Keratinocyte (primary cell): Measurements from ENCODE around the gene LIN7B. TPM values are rescaled to one million over a fixed set of nuclear protein-coding genes. Genes with fewer than 3 reads are reported as not detected.

ENCODE experiments used
- DNase-seq: peaks from one replicate; pipeline ENCODE4 v3.0.0-alpha.2; 2011; ENCODE audit warnings: low read depth, missing footprints, low spot score
- FAIRE-seq: peaks from 2 replicates; lab custom pipeline; 2011; peaks lifted over from hg19 to GRCh38; lab: Jason Lieb, UNC
- H2AFZ ChIP-seq: 2 replicates; pipeline ENCODE4 v1.6.0; 2012; ENCODE audit warnings: low read length, control low read depth, inconsistent platforms; ENCODE audit not compliant: control insufficient read depth
- H3K27ac ChIP-seq: 2 replicates; pipeline ENCODE4 v1.5.1; 2011; ENCODE audit warnings: low read length; ENCODE audit not compliant: control insufficient read depth, insufficient read depth
- H3K27me3 ChIP-seq: 3 replicates; pipeline ENCODE4 v1.6.0; 2011; ENCODE audit warnings: low read length; ENCODE audit not compliant: control insufficient read depth, insufficient read depth; ENCODE audit errors: extremely low read depth
- H3K36me3 ChIP-seq, 2 experiments: 2 replicates in 1 of 2; 3 replicates in 1 of 2; pipeline ENCODE4 v1.5.1; 2011; ENCODE audit warnings: low read length in 2 of 2, mild to moderate bottlenecking in 1 of 2; ENCODE audit not compliant: control insufficient read depth in 2 of 2, insufficient read depth in 2 of 2; ENCODE audit errors: extremely low read depth in 1 of 2
- H3K4me1 ChIP-seq: 3 replicates; pipeline ENCODE4 v1.5.1; 2011; ENCODE audit warnings: low read length; ENCODE audit not compliant: control insufficient read depth, insufficient read depth; ENCODE audit errors: extremely low read depth
- H3K4me2 ChIP-seq: 3 replicates; pipeline ENCODE4 v1.6.0; 2011; ENCODE audit warnings: low read depth, low read length; ENCODE audit not compliant: control insufficient read depth, insufficient read depth; ENCODE audit errors: extremely low read depth
- H3K4me3 ChIP-seq, 3 experiments: fragments of 200-600 bp in 1 of 3; sonication (generic) in 1 of 3; 2 replicates in 2 of 3; 3 replicates in 1 of 3; pipeline ENCODE4 v1.5.1; 2011 to 2016; ENCODE audit warnings: low read length in 3 of 3, mild to moderate bottlenecking in 3 of 3, control low read depth in 2 of 3, inconsistent platforms in 1 of 3, low read depth in 1 of 3, mixed read lengths in 1 of 3, mixed run types in 1 of 3, moderate library complexity in 1 of 3; ENCODE audit not compliant: control insufficient read depth in 2 of 3, insufficient read depth in 2 of 3; ENCODE audit errors: extremely low read depth in 1 of 3
- H3K79me2 ChIP-seq: 2 replicates; pipeline ENCODE4 v1.6.0; 2012; ENCODE audit warnings: low read length; ENCODE audit not compliant: control insufficient read depth, insufficient read depth
- H3K9ac ChIP-seq: 3 replicates; pipeline ENCODE4 v1.6.0; 2011; ENCODE audit warnings: low read length; ENCODE audit not compliant: control insufficient read depth, insufficient read depth; ENCODE audit errors: extremely low read depth
- H3K9me1 ChIP-seq: 3 replicates; pipeline ENCODE4 v1.6.0; 2011; ENCODE audit warnings: low read length; ENCODE audit not compliant: control insufficient read depth, insufficient read depth; ENCODE audit errors: extremely low read depth
- H3K9me3 ChIP-seq: 2 replicates; pipeline ENCODE4 v1.5.1; 2012; ENCODE audit warnings: low read depth, low read length; ENCODE audit not compliant: control insufficient read depth
- H4K20me1 ChIP-seq: 3 replicates; pipeline ENCODE4 v1.6.0; 2011; ENCODE audit warnings: low read length; ENCODE audit not compliant: control insufficient read depth, insufficient read depth; ENCODE audit errors: extremely low read depth
- EZH2 ChIP-seq: IDR thresholded peaks from one replicate; pipeline ENCODE4 v1.6.1; 2012; ENCODE audit warnings: inconsistent platforms, mild to moderate bottlenecking, low read length, moderate library complexity
- dilution Hi-C: fragments of 300-500 bp; cut with MboI; formaldehyde crosslinking; loops from one replicate; pipeline ENCODE4 v1.7.0; 2020; ENCODE audit warnings: low sequenced_read_pairs; ENCODE audit not compliant: extremely low pct_ligation_motif_present
- polyA plus RNA-seq, 5 experiments: library from polyadenylated mRNA; depleted of rRNA in 3 of 5; stranded (reverse) in 3 of 5; stranded (forward) in 1 of 5; unstranded in 1 of 5; fragments of >200 nt; gene quantifications; 1 replicate in 1 of 5; 2 replicates in 3 of 5; 3 replicates in 1 of 5; pipeline versions ENCODE4 v1.2.1 to v1.2.3, GENCODE V29; 2011 to 2012; ENCODE audit warnings: missing spikeins in 2 of 5, low read depth in 1 of 5, low replicate concordance in 1 of 5
- TF ChIP-seq, protein P1 (sequence below), 3 experiments: IDR thresholded peaks in 1 of 3; conservative IDR thresholded peaks in 1 of 3; optimal IDR thresholded peaks in 1 of 3; 2 replicates in 2 of 3; 3 replicates in 1 of 3; pipeline versions ENCODE3 to v1.5.1; 2011; ENCODE audit warnings: low read length in 3 of 3, mild to moderate bottlenecking in 3 of 3, moderate library complexity in 2 of 3, control low read depth in 1 of 3, inconsistent platforms in 1 of 3; ENCODE audit not compliant: insufficient read depth in 2 of 3; ENCODE audit errors: extremely low read depth in 1 of 3

Gene LIN7B
- polyA plus RNA-seq, 1 donor (not counting 4 experiments of a cell fraction or from before 2014, with no cell fraction given) = 1.6 TPM

- Histone ChIP-seq H3K9me3 (no peaks in the 10 kb centered on the region), H3K4me1 (peaks cover 22% of the 10 kb centered on the region), H4K20me1 (no peaks in the 10 kb centered on the region), H3K27ac (peak overlapping the region; percentile 71), H3K9me1 (no peaks in the 10 kb centered on the region), H3K4me3 (peak overlapping the region; percentile 47 to 94 (median 84)), H3K36me3 (no peaks in the 10 kb centered on the region), H2AFZ (peak overlapping the region; percentile 94), H3K4me2 (peak overlapping the region; percentile 99), H3K9ac (peak overlapping the region; percentile 85), H3K79me2 (no peaks in the 10 kb centered on the region), H3K27me3 (no peaks in the 10 kb centered on the region)
- dilution Hi-C loops = no loop called here
- FAIRE-seq (no peak), DNase-seq (no peak)
- TF ChIP-seq EZH2 = no peak
- TF ChIP-seq, protein P1, sequence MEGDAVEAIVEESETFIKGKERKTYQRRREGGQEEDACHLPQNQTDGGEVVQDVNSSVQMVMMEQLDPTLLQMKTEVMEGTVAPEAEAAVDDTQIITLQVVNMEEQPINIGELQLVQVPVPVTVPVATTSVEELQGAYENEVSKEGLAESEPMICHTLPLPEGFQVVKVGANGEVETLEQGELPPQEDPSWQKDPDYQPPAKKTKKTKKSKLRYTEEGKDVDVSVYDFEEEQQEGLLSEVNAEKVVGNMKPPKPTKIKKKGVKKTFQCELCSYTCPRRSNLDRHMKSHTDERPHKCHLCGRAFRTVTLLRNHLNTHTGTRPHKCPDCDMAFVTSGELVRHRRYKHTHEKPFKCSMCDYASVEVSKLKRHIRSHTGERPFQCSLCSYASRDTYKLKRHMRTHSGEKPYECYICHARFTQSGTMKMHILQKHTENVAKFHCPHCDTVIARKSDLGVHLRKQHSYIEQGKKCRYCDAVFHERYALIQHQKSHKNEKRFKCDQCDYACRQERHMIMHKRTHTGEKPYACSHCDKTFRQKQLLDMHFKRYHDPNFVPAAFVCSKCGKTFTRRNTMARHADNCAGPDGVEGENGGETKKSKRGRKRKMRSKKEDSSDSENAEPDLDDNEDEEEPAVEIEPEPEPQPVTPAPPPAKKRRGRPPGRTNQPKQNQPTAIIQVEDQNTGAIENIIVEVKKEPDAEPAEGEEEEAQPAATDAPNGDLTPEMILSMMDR (optimal IDR thresholded peaks at IDR 0.05 in 1 of 3, IDR thresholded peaks at IDR 0.05 in 1 of 3, conservative IDR thresholded peaks at IDR 0.05 in 1 of 3; ENCODE audit: extremely low read depth in 1 of 3, insufficient read depth in 2 of 3, low read length in 3 of 3) = no peak
Measured at GRCh38 chr19:49149652-49150105, 35.5 kb downstream of the LIN7B start.

- peaks cover 22% of the 10 kb centered on the region for H3K4me1 ChIP-seq
- no peaks in the 10 kb centered on the region for H3K27me3 ChIP-seq
- no peaks in the 10 kb centered on the region for H4K20me1 ChIP-seq
- H3K9ac ChIP-seq = peak overlapping the region; percentile 85
- FAIRE-seq (no peak), DNase-seq (no peak)
- TF ChIP-seq EZH2 = no peak
- TF ChIP-seq, protein P1 (optimal IDR thresholded peaks at IDR 0.05 in 1 of 3, IDR thresholded peaks at IDR 0.05 in 1 of 3, conservative IDR thresholded peaks at IDR 0.05 in 1 of 3; ENCODE audit: extremely low read depth in 1 of 3, insufficient read depth in 2 of 3, low read length in 3 of 3) = no peak
- peak overlapping the region; percentile 71 for H3K27ac ChIP-seq
- H3K9me3 ChIP-seq = no peaks in the 10 kb centered on the region
- H2AFZ ChIP-seq = peak overlapping the region; percentile 94
- no peaks in the 10 kb centered on the region for H3K9me1 ChIP-seq
- H3K36me3 ChIP-seq = no peaks in the 10 kb centered on the region
- peak overlapping the region; percentile 47 to 94 (median 84) for H3K4me3 ChIP-seq
- H3K4me2 ChIP-seq = peak overlapping the region; percentile 99
- dilution Hi-C loops = no loop called here
- H3K79me2 ChIP-seq = no peaks in the 10 kb centered on the region
Measured at GRCh38 chr19:49150106-49150943, 36.2 kb downstream of the LIN7B start.
